Adrenal gland (tissue), 12 donors: ENCODE measurements around the gene PLXNC1. TPM values are rescaled to one million over a fixed set of nuclear protein-coding genes. Genes with fewer than 3 reads are reported as not detected.

Experiments
- DNase-seq, 7 donors: peaks; one replicate each; pipeline ENCODE4 v3.0.0-alpha.2; 2019 to 2020
- H3K27ac ChIP-seq, 5 donors: fragments of 200-600 bp; sonication (generic) in 4 of 5; 1 replicate in 3 of 5; 2 replicates in 2 of 5; pipeline versions ENCODE4 v1.5.1 to v1.8.0; 2016 to 2020; ENCODE audit warnings: mild to moderate bottlenecking in 1 of 5
- H3K27me3 ChIP-seq: fragments of 200-600 bp; 2 replicates; pipeline ENCODE4 v1.8.0; 2021
- H3K36me3 ChIP-seq, 2 donors: fragments of 200-600 bp; replicated peaks in 1 of 2; 1 replicate in 1 of 2; 2 replicates in 1 of 2; pipeline versions ENCODE4 v1.5.1 to v1.8.0; 2018 to 2022
- H3K4me1 ChIP-seq, 2 donors: fragments of 200-600 bp; replicated peaks in 1 of 2; 1 replicate in 1 of 2; 2 replicates in 1 of 2; pipeline versions ENCODE4 v1.5.1 to v1.8.0; 2018 to 2021
- H3K4me3 ChIP-seq, 4 donors: fragments of 200-600 bp; sonication (generic) in 3 of 4; one replicate each; pipeline ENCODE4 v1.5.1; 2016 to 2018
- H3K9me3 ChIP-seq, 3 donors: fragments of 200-600 bp; sonication (generic) in 1 of 3; replicated peaks in 1 of 3; 1 replicate in 2 of 3; 2 replicates in 1 of 3; pipeline versions ENCODE4 v1.5.1 to v1.8.0; 2016 to 2021
- POLR2A ChIP-seq, 2 donors: fragments of 450-650 bp; IDR thresholded peaks; one replicate each; pipeline ENCODE4 v1.6.1; 2017; ENCODE audit warnings: antibody characterized with exemption in 2 of 2, mild to moderate bottlenecking in 2 of 2, moderate library complexity in 1 of 2
- WGBS, 4 donors: extraction: QIAGEN DNeasy Blood & Tissue Kit in 2 of 4; methylation state at CpG; one replicate each; pipeline versions ENCODE4 v1.1.5 to v1.1.7; 2013 to 2017; 5-methylcytosine and 5-hydroxymethylcytosine counted together
- intact Hi-C, 2 donors: fragments of 100-400 bp; cut with DNase I; formaldehyde crosslinking; loops; one replicate each; pipeline versions ENCODE4 v1.14.1 to v1.15.0; 2022 to 2023
- polyA plus RNA-seq, 3 donors: library from polyadenylated mRNA; stranded (reverse); fragments of 200-250 nt in 2 of 3; fragments of 350-450 nt in 1 of 3; fragmentation: Illumina TruSeq in 1 of 3; extraction: RNeasy Lipid Tissue Mini Kit (QIAGEN cat#74804) in 1 of 3; gene quantifications; one replicate each; pipeline ENCODE4 v1.2.3, GENCODE V29; 2013 to 2014
- total RNA-seq, 9 donors: library from RNA; depleted of rRNA in 4 of 9; stranded (reverse); fragments of >200 nt in 4 of 9; fragments of 120-200 nt in 1 of 9; fragmentation: NEBNext Ultra II Directional in 1 of 9; extraction: Animal tissue kit (Norgen Biotek cat#: 25700) in 1 of 9; gene quantifications; one replicate each; pipeline versions ENCODE4 v1.1.0 to v1.2.4, GENCODE V29; 2013 to 2023
- TF ChIP-seq, protein P1 (sequence below), 6 experiments: fragments of 450-650 bp in 4 of 6; fragments of 200-600 bp in 2 of 6; sonication (generic) in 1 of 6; IDR thresholded peaks; 1 replicate in 5 of 6; 2 replicates in 1 of 6; pipeline versions ENCODE4 v1.5.1 to v1.8.0; 2016 to 2021; ENCODE audit warnings: antibody characterized with exemption in 6 of 6, mild to moderate bottlenecking in 2 of 6, moderate library complexity in 1 of 6
- donor health status: healthy with polysubstance abuse.
- donor health status: Bipolar disorder and iron deficiency.
- donor health status: DM: yes; HTN: yes; CAD: no.
- donor health status: DM: no; HTN: no; CAD: no.
- donor health status: DM: no; HTN: no; CAD: no.
- donor health status: DM: yes; HTN: yes; CAD: no.

The PLXNC1 gene
- total and polyA plus RNA-seq, 12 donors, result 2.5 to 23.4 (median 12.3) TPM

DNA sequence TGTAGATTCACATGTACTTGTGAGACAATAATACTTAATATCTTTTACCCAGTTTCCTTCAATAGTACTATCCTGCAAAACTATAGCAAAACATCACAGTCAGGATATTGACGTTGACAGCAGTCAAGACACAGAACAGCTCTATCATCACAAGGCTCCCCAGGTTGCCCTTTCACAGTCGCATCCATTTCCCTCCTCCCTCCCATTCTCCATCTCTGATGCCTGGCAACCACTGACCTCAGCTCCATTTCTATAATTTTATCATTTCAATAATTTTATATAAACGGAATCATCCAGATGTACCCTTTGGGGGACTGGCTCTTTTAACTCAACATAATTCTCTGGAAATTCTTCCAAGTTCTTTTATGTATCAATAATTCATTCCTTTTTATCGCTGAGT, 81.5 kb downstream of the PLXNC1 start:
- H3K4me3 ChIP-seq, result no peak overlapping the region
- H3K36me3 ChIP-seq, result no peaks in the 10 kb centered on the region
- no peak for TF ChIP-seq POLR2A (IDR thresholded peaks at IDR 0.05)
- TF ChIP-seq, protein P1, sequence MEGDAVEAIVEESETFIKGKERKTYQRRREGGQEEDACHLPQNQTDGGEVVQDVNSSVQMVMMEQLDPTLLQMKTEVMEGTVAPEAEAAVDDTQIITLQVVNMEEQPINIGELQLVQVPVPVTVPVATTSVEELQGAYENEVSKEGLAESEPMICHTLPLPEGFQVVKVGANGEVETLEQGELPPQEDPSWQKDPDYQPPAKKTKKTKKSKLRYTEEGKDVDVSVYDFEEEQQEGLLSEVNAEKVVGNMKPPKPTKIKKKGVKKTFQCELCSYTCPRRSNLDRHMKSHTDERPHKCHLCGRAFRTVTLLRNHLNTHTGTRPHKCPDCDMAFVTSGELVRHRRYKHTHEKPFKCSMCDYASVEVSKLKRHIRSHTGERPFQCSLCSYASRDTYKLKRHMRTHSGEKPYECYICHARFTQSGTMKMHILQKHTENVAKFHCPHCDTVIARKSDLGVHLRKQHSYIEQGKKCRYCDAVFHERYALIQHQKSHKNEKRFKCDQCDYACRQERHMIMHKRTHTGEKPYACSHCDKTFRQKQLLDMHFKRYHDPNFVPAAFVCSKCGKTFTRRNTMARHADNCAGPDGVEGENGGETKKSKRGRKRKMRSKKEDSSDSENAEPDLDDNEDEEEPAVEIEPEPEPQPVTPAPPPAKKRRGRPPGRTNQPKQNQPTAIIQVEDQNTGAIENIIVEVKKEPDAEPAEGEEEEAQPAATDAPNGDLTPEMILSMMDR (IDR thresholded peaks at IDR 0.05), result no peak
- no peaks in the 10 kb centered on the region for H3K27me3 ChIP-seq
- intact Hi-C loops, result no loop called here
- H3K9me3 ChIP-seq, result no peaks in the 10 kb centered on the region
- H3K4me1 ChIP-seq, result no peaks in the 10 kb centered on the region
- no peak for DNase-seq
- H3K27ac ChIP-seq, result no peak overlapping the region
- WGBS, 4 donors, result 86 to 90% (median 89%) methylated on average over 4 of the region's 4 CpGs

- no peak for DNase-seq
- Histone ChIP-seq H3K9me3 (no peaks in the 10 kb centered on the region), H3K4me3 (no peak overlapping the region), H3K36me3 (no peaks in the 10 kb centered on the region), H3K27ac (no peak overlapping the region), H3K4me1 (no peaks in the 10 kb centered on the region), H3K27me3 (no peaks in the 10 kb centered on the region)
- 78 to 90% (median 83%) methylated on average over 2 of the region's 2 CpGs for WGBS, 4 donors
- intact Hi-C loops, result no loop called here
- TF ChIP-seq POLR2A (IDR thresholded peaks at IDR 0.05), result no peak
- TF ChIP-seq, protein P1 (IDR thresholded peaks at IDR 0.05), result no peak
Measured at GRCh38 chr12:94230357-94230905, 82.1 kb downstream of the PLXNC1 start.

DNA sequence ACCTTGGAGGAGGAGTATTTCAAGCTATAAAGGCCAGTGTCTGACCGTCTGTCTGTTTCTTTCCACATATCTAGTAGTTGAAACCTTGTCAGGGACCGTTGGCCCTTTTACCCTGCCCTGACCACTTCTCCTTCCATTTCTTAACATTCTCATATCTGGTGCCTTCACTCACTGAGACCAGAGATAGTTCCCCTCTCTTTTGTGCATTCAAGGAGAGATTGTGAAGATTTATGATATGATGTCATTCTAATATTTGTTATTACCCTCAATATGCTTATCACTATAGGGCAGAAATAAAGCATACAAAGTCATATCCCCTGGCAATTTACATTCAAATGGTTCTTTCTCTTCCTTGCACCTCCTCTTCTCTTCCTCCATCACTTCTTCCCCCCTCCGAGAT, 83.3 kb downstream of the PLXNC1 start:
- intact Hi-C loops, result no loop called here
- WGBS, 4 donors, result 77 to 88% (median 81%) methylated on average over 3 of the region's 3 CpGs
- no peaks in the 10 kb centered on the region for H3K27me3 ChIP-seq
- H3K4me3 ChIP-seq, result no peak overlapping the region
- H3K36me3 ChIP-seq, result no peaks in the 10 kb centered on the region
- no peaks in the 10 kb centered on the region for H3K4me1 ChIP-seq
- no peak for DNase-seq
- H3K9me3 ChIP-seq, result no peaks in the 10 kb centered on the region
- no peak for TF ChIP-seq POLR2A (IDR thresholded peaks at IDR 0.05)
- TF ChIP-seq, protein P1 (IDR thresholded peaks at IDR 0.05), result no peak
- no peak overlapping the region for H3K27ac ChIP-seq

DNA sequence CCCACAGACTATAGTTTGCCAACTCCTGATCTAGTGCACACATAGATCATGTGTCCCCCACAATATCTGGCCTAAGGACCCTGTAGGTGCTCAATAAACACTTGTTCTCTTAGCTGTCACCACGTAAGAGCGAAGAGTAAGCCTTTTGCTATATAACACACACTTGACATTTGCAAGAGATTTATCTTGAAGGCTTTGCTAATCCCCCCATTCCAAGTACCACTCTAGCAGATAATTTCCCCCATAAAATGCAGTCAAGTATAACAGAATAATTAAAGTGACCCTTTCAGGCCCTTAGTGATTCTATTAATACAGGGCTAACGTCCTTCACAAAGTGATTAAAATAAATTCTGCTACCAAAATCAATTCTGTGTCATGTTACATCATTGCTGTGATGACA, 87.5 kb downstream of the PLXNC1 start:
- Histone ChIP-seq H3K36me3 (no peaks in the 10 kb centered on the region), H3K27ac (no peak overlapping the region), H3K4me1 (no peaks in the 10 kb centered on the region), H3K27me3 (no peaks in the 10 kb centered on the region), H3K9me3 (no peaks in the 10 kb centered on the region), H3K4me3 (no peak overlapping the region)
- WGBS, 4 donors, result 77 to 96% (median 90%) methylated on average over 3 of the region's 3 CpGs
- TF ChIP-seq, protein P1 (IDR thresholded peaks at IDR 0.05), result no peak
- no peak for TF ChIP-seq POLR2A (IDR thresholded peaks at IDR 0.05)
- intact Hi-C loops, result no loop called here
- DNase-seq, result no peak
